Nephron progenitor cell (in vitro differentiated cells): ENCODE measurements around the gene LMBR1.
A peak's percentile ranks its signal among the peaks of the same experiment; 100 is the strongest.

Source experiments
- DNase-seq: peaks from one replicate; pipeline ENCODE4 v3.0.0; 2021
- H3K27ac Mint-ChIP-seq: 2 replicates; pipeline ENCODE4 v1.8.0; 2021; ENCODE audit warnings: mild to moderate bottlenecking, moderate library complexity, mixed read lengths
- H3K27me3 Mint-ChIP-seq: 2 replicates; pipeline ENCODE4 v1.8.0; 2021; ENCODE audit warnings: mild to moderate bottlenecking, low read depth, mixed read lengths; ENCODE audit not compliant: poor library complexity
- H3K36me3 Mint-ChIP-seq: 2 replicates; pipeline ENCODE4 v1.8.0; 2021; ENCODE audit warnings: low read depth, mixed read lengths
- H3K4me1 Mint-ChIP-seq: 2 replicates; pipeline ENCODE4 v1.8.0; 2021; ENCODE audit warnings: mixed read lengths
- H3K4me3 Mint-ChIP-seq: 2 replicates; pipeline ENCODE4 v1.8.0; 2021; ENCODE audit warnings: mild to moderate bottlenecking, moderate library complexity, mixed read lengths
- H3K9me3 Mint-ChIP-seq: 2 replicates; pipeline ENCODE4 v1.8.0; 2021; ENCODE audit warnings: mild to moderate bottlenecking, moderate library complexity, mixed read lengths
- CTCF ChIP-seq: fragments of 200-600 bp; sonication (generic); IDR thresholded peaks from 2 replicates; pipeline ENCODE4 v1.5.0; 2021; ENCODE audit warnings: antibody characterized with exemption

LMBR1 gene

GRCh38 chr7:156832195-156832877 lies 60.6 kb downstream of the LMBR1 start:
- Mint-ChIP-seq H3K4me1 (no peaks in the 10 kb centered on the region), H3K9me3 (no peaks in the 10 kb centered on the region), H3K36me3 (peaks cover 39% of the 10 kb centered on the region), H3K27ac (no peak overlapping the region), H3K27me3 (no peaks in the 10 kb centered on the region), H3K4me3 (no peak overlapping the region)
- DNase-seq: no peak
- TF ChIP-seq CTCF: no peak

DNA sequence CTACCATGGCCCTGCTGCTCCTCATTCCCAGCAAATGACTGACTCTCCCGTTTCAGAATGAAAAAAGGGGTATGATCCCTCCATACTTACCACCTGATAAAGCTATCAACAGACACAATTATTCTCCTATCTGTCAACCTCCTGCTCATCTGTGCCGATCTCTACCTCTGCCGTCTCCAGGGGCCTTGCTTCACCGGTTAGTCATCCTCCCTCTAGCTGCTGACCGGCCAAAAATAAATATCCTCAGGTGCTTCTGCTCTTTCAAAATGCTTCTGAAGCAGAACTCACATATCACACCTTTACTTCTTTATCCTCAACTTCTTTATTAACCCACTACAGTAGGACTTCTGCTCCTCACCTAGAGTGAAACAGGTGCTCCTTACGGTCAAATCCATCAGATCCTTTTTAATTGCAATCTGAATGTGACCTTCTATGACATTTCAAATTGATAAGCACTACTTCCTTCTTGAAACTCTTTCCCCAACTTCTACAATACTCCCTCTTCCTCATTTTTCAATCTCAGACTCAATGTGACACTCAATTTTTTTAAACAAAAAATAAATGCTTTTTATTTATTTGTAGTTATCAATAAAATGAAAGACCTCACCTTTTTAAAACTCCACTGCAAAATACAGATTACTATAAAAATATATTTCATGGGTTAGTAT lies 63.2 kb downstream of the LMBR1 start:
- Mint-ChIP-seq H3K27ac (no peak overlapping the region), H3K4me1 (no peaks in the 10 kb centered on the region), H3K36me3 (peaks cover 33% of the 10 kb centered on the region), H3K27me3 (no peaks in the 10 kb centered on the region), H3K4me3 (no peak overlapping the region), H3K9me3 (no peaks in the 10 kb centered on the region)
- no peak for TF ChIP-seq CTCF
- DNase-seq: no peak

GRCh38 chr7:156827587-156828203 lies 65.3 kb downstream of the LMBR1 start:
- no peaks in the 10 kb centered on the region for H3K9me3 Mint-ChIP-seq
- DNase-seq: no peak

DNA sequence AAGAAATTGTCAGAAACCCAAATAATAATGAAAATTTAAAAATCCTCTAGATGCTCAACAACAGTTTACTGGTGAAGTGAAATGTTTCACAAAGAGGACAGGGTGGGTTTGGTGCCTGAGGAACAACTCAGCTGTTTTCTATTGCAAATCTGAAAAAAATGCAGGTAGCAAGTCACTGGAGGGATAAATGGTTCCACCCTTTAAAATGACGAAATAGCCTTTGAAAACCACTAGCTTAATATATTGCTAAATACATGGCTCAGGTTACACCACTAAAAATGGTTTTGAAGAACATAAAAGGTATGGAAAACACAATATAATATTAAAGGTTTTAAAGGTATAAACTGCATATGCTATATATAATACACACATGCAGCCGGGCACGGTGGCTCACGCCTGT lies 69.5 kb downstream of the LMBR1 start:
- Mint-ChIP-seq H3K27ac (no peak overlapping the region), H3K4me3 (no peak overlapping the region), H3K9me3 (no peaks in the 10 kb centered on the region), H3K27me3 (peaks cover 3% of the 10 kb centered on the region), H3K36me3 (peaks cover 10% of the 10 kb centered on the region), H3K4me1 (no peaks in the 10 kb centered on the region)
- DNase-seq: no peak
- TF ChIP-seq CTCF: no peak

More at GRCh38 chr7:156827587-156828203, 65.3 kb downstream of the LMBR1 start:
- Mint-ChIP-seq H3K4me3 (no peak overlapping the region), H3K27ac (peak overlapping the region; percentile 91), H3K27me3 (no peaks in the 10 kb centered on the region), H3K4me1 (no peaks in the 10 kb centered on the region), H3K36me3 (peaks cover 28% of the 10 kb centered on the region)
- TF ChIP-seq CTCF: peak; percentile 63

- no peak for DNase-seq
- peak; percentile 39 for TF ChIP-seq CTCF
- no peaks in the 10 kb centered on the region for H3K4me1 Mint-ChIP-seq
Observed at GRCh38 chr7:156820445-156821063, 72.4 kb downstream of the LMBR1 start.

More at GRCh38 chr7:156820445-156821063, 72.4 kb downstream of the LMBR1 start:
- no peaks in the 10 kb centered on the region for H3K9me3 Mint-ChIP-seq
- H3K36me3 Mint-ChIP-seq: peaks cover 10% of the 10 kb centered on the region
- no peak overlapping the region for H3K4me3 Mint-ChIP-seq
- H3K27ac Mint-ChIP-seq: no peak overlapping the region
- peaks cover 3% of the 10 kb centered on the region for H3K27me3 Mint-ChIP-seq
